Gastrocnemius medialis (tissue), 4 donors: ENCODE results near the gene FAM25A. TPM values are rescaled to one million over a fixed set of nuclear protein-coding genes. Genes with fewer than 3 reads are reported as not detected.
"Not testable (repeated sequence)": the region's sequence is repeated elsewhere in the genome, so short reads cannot be mapped to it uniquely, and the experiment has no call there.

Experiments
- ATAC-seq, 2 donors: fragments of 150-250 bp; one replicate each; pipeline ENCODE4 v1.9.1; 2016
- DNase-seq, 2 donors: peaks; one replicate each; pipeline ENCODE4 v3.0.0-alpha.2; 2019
- H3K27ac ChIP-seq, 4 donors: fragments of 200-600 bp; sonication (generic); 1 replicate in 1 of 4; 2 replicates in 3 of 4; pipeline ENCODE4 v1.5.1; 2016 to 2018; ENCODE audit warnings: mild to moderate bottlenecking in 2 of 4, moderate library complexity in 1 of 4
- H3K27me3 ChIP-seq, 3 donors: fragments of 200-600 bp; sonication (generic) in 2 of 3; 1 replicate in 1 of 3; 2 replicates in 2 of 3; pipeline versions ENCODE4 v1.5.1 to v1.6.0; 2016 to 2019; ENCODE audit warnings: mild to moderate bottlenecking in 1 of 3, moderate library complexity in 1 of 3
- H3K36me3 ChIP-seq, 2 donors: fragments of 200-600 bp; sonication (generic) in 1 of 2; one replicate each; pipeline ENCODE4 v1.5.1; 2017 to 2018
- H3K4me1 ChIP-seq, 2 donors: fragments of 200-600 bp; sonication (generic) in 1 of 2; one replicate each; pipeline ENCODE4 v1.5.1; 2016 to 2017; ENCODE audit warnings: mild to moderate bottlenecking in 2 of 2
- H3K4me3 ChIP-seq, 4 donors: fragments of 200-600 bp; sonication (generic) in 3 of 4; 1 replicate in 1 of 4; 2 replicates in 3 of 4; pipeline ENCODE4 v1.5.1; 2016 to 2019; ENCODE audit warnings: mild to moderate bottlenecking in 2 of 4
- H3K9me3 ChIP-seq, 3 donors: fragments of 200-600 bp; sonication (generic) in 2 of 3; 1 replicate in 1 of 3; 2 replicates in 2 of 3; pipeline ENCODE4 v1.5.1; 2016 to 2019
- CTCF ChIP-seq, 5 experiments: fragments of 450-650 bp in 3 of 5; fragments of 200-600 bp in 2 of 5; sonication (generic) in 2 of 5; IDR thresholded peaks in 4 of 5; conservative IDR thresholded peaks in 1 of 5; 1 replicate in 4 of 5; 2 replicates in 1 of 5; pipeline ENCODE4 v1.5.1; 2016 to 2019; ENCODE audit warnings: antibody characterized with exemption in 5 of 5, mild to moderate bottlenecking in 3 of 5, moderate library complexity in 3 of 5
- POLR2A ChIP-seq, 2 donors: fragments of 450-650 bp; IDR thresholded peaks; one replicate each; pipeline ENCODE4 v1.6.1; 2017; ENCODE audit warnings: antibody characterized with exemption in 2 of 2, mild to moderate bottlenecking in 2 of 2, moderate library complexity in 2 of 2
- in situ Hi-C, 4 donors: fragments of 200-750 bp; cut with MboI; loops; one replicate each; pipeline versions ENCODE4 v1.15.0 to v1.8.0; 2017; ENCODE audit warnings: low sequenced_read_pairs in 4 of 4
- intact Hi-C: fragments of 100-400 bp; cut with DNase I; formaldehyde crosslinking; loops from one replicate; pipeline ENCODE4 v1.15.1; 2023; ENCODE audit warnings: low total_unique reads
- total RNA-seq, 4 donors: library from RNA; depleted of rRNA; stranded (reverse); fragments of >200 nt; gene quantifications; one replicate each; pipeline versions ENCODE4 v1.1.0 to v1.2.3, GENCODE V29; 2016

Gene FAM25A
- total RNA-seq, 4 donors from 2014 or later: not detected

- H3K4me3 ChIP-seq, H3K4me1 ChIP-seq, H3K27me3 ChIP-seq, H3K36me3 ChIP-seq, in situ Hi-C loops, H3K9me3 ChIP-seq, DNase-seq, intact Hi-C loops, H3K27ac ChIP-seq, ATAC-seq: not testable (repeated sequence)
Observed at GRCh38 chr10:87026747-87027508, 6.8 kb downstream of the FAM25A start.

GRCh38 chr10:87030419-87030818 lies 10.3 kb downstream of the FAM25A start:
- H3K4me3 ChIP-seq, DNase-seq, H3K27ac ChIP-seq, H3K27me3 ChIP-seq, in situ Hi-C loops, H3K36me3 ChIP-seq, H3K9me3 ChIP-seq, ATAC-seq, intact Hi-C loops, H3K4me1 ChIP-seq: not testable (repeated sequence)

GRCh38 chr10:87030912-87031635 lies 11.0 kb downstream of the FAM25A start:
- no peak overlapping the region for H3K27ac ChIP-seq
- in situ Hi-C loops (no loop called here), intact Hi-C loops (no loop called here)
- no peak for TF ChIP-seq CTCF (IDR thresholded peaks at IDR 0.05 in 4 of 5, conservative IDR thresholded peaks at IDR 0.05 in 1 of 5)
- no peak for TF ChIP-seq POLR2A (IDR thresholded peaks at IDR 0.05)
- DNase-seq: no peak
- H3K4me3 ChIP-seq: no peak overlapping the region
- no peaks in the 10 kb centered on the region for H3K27me3 ChIP-seq
- no peaks in the 10 kb centered on the region for H3K36me3 ChIP-seq
- ATAC-seq: no peak
- no peaks in the 10 kb centered on the region for H3K9me3 ChIP-seq
- H3K4me1 ChIP-seq: no peaks in the 10 kb centered on the region

GRCh38 chr10:87036623-87037022 lies 16.5 kb downstream of the FAM25A start:
- H3K9me3 ChIP-seq: no peaks in the 10 kb centered on the region
- DNase-seq (no peak), ATAC-seq (no peak)
- in situ Hi-C loops (no loop called here), intact Hi-C loops (no loop called here)
- no peak overlapping the region for H3K4me3 ChIP-seq
- H3K36me3 ChIP-seq: no peaks in the 10 kb centered on the region
- TF ChIP-seq POLR2A (IDR thresholded peaks at IDR 0.05) (no peak), CTCF (IDR thresholded peaks at IDR 0.05 in 4 of 5, conservative IDR thresholded peaks at IDR 0.05 in 1 of 5) (no peak)
- no peaks in the 10 kb centered on the region for H3K27me3 ChIP-seq
- no peak overlapping the region for H3K27ac ChIP-seq
- no peaks in the 10 kb centered on the region for H3K4me1 ChIP-seq

GRCh38 chr10:87038286-87038717 lies 18.2 kb downstream of the FAM25A start:
- no peak overlapping the region for H3K4me3 ChIP-seq
- TF ChIP-seq POLR2A (IDR thresholded peaks at IDR 0.05) (no peak), CTCF (IDR thresholded peaks at IDR 0.05 in 4 of 5, conservative IDR thresholded peaks at IDR 0.05 in 1 of 5) (no peak)
- H3K4me1 ChIP-seq: no peaks in the 10 kb centered on the region
- in situ Hi-C loops (no loop called here), intact Hi-C loops (no loop called here)
- H3K27me3 ChIP-seq: no peaks in the 10 kb centered on the region
- no peaks in the 10 kb centered on the region for H3K9me3 ChIP-seq
- no peaks in the 10 kb centered on the region for H3K36me3 ChIP-seq
- no peak overlapping the region for H3K27ac ChIP-seq
- DNase-seq (no peak), ATAC-seq (no peak)
